NT2/D1 (cell line): ENCODE data around the gene RWDD4.

Experiments
- SUZ12 ChIP-seq: IDR thresholded peaks from 2 replicates; pipeline ENCODE4 v1.6.1; 2011; ENCODE audit not compliant: insufficient read length, insufficient read depth; ENCODE audit errors: extremely low read depth
- YY1 ChIP-seq: IDR thresholded peaks from 2 replicates; pipeline ENCODE4 v1.6.1; 2011; ENCODE audit not compliant: insufficient read length, insufficient read depth
- ZNF274 ChIP-seq: IDR thresholded peaks from 2 replicates; pipeline ENCODE4 v1.6.1; 2011; ENCODE audit warnings: mild to moderate bottlenecking, low read depth, low read length

DNA sequence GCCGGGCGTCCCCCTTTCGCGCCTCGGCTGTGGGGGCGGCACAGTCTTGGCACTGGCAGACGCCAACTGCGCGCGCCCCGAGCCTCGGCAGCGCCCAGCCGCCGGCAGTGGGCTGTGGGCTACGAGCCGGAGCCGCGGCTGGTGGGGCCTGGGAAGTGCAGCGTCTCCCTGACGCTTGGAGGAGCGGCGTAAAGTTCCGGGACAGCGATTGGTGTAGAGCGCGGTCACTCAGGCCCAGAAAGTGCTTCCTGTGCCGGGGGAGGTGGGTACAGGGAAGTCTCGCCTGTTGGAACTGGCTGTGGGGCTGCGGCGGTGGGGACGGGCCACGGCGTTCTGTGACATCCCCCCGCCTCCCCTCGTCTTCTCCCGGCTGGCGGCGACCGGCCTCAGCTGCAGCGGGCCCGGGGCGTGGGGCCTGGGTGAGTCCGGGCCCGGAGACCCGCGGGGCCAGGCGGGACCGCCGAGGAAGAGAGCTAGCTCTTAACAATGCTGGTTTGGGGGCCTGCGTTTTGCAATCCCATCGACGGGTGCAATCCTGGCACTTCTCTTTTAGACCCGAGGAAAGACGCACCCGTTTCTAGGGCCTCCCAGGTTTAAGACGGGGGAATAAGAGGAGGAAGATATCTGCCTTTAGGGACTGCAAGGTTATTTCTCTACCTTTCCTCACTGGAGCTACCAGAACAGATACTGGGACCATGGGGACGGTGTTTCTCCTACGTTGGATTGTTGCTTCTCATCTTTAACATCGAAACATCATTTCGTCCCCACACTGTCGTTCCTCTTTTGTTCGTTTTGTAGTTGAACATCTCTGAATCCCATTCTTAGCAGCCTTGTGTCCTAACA is at the start of gene RWDD4, which contains the start of gene TRAPPC11:
- TF ChIP-seq ZNF274 = no peak
- no peak for TF ChIP-seq YY1
- TF ChIP-seq SUZ12 = no peak
